CD8-positive, alpha-beta memory T cell (primary cell): Measurements from ENCODE around the gene BEND6. TPM values are rescaled to one million over a fixed set of nuclear protein-coding genes. Genes with fewer than 3 reads are reported as not detected.
"Not testable (repeated sequence)": the region's sequence is repeated elsewhere in the genome, so short reads cannot be mapped to it uniquely, and the experiment has no call there.

Experiments
- CTCF ChIA-PET: fragments of 350-600 bp; sonication (Branson Sonifier 250); formaldehyde crosslinking; loops from one replicate; lab custom pipeline; 2021; ENCODE audit warnings: antibody characterized with exemption; lab: Charles Lee
- POLR2A ChIA-PET: fragments of 350-600 bp; sonication (Branson Sonifier 250); formaldehyde crosslinking; loops from one replicate; lab custom pipeline; 2021; ENCODE audit warnings: antibody characterized with exemption; lab: Charles Lee
- DNase-seq, 5 donors: peaks; one replicate each; pipeline versions ENCODE4 v3.0.0 to v3.0.0-alpha.2; 2020 to 2022; ENCODE audit warnings: mixed read lengths in 1 of 5
- H3K27ac ChIP-seq: one replicate; pipeline ENCODE4 v1.7.0; 2013; ENCODE audit warnings: low read depth, mild to moderate bottlenecking, low read length, moderate library complexity
- H3K27me3 ChIP-seq: 2 replicates; pipeline ENCODE4 v1.7.0; 2013; ENCODE audit warnings: low read length, mild to moderate bottlenecking; ENCODE audit not compliant: insufficient read depth, poor library complexity, severe bottlenecking
- H3K36me3 ChIP-seq: 2 replicates; pipeline ENCODE4 v1.7.0; 2013; ENCODE audit warnings: mild to moderate bottlenecking, low read length, moderate library complexity; ENCODE audit not compliant: insufficient read depth
- H3K4me1 ChIP-seq: 2 replicates; pipeline ENCODE4 v1.7.0; 2013; ENCODE audit warnings: mild to moderate bottlenecking, low read length, moderate library complexity; ENCODE audit not compliant: insufficient read depth
- H3K4me3 ChIP-seq: 2 replicates; pipeline ENCODE4 v1.7.0; 2013; ENCODE audit warnings: mild to moderate bottlenecking, low read length
- H3K9me3 ChIP-seq: 2 replicates; pipeline ENCODE4 v1.7.0; 2013; ENCODE audit warnings: mild to moderate bottlenecking, low read length
- H3K27ac Mint-ChIP-seq, 8 donors: one replicate each; pipeline ENCODE4 v1.8.0; 2020 to 2021; ENCODE audit warnings: mixed read lengths in 8 of 8, mild to moderate bottlenecking in 6 of 8, inconsistent platforms in 3 of 8, moderate library complexity in 3 of 8
- H3K27me3 Mint-ChIP-seq, 2 donors: one replicate each; pipeline ENCODE4 v1.8.0; 2020 to 2021; ENCODE audit warnings: mixed read lengths in 2 of 2, mild to moderate bottlenecking in 1 of 2, moderate library complexity in 1 of 2
- H3K36me3 Mint-ChIP-seq, 3 donors: one replicate each; pipeline ENCODE4 v1.8.0; 2020 to 2021; ENCODE audit warnings: mixed read lengths in 3 of 3, inconsistent platforms in 1 of 3, mild to moderate bottlenecking in 1 of 3
- H3K4me1 Mint-ChIP-seq, 3 donors: one replicate each; pipeline ENCODE4 v1.8.0; 2020 to 2021; ENCODE audit warnings: mixed read lengths in 3 of 3, inconsistent platforms in 1 of 3, mild to moderate bottlenecking in 1 of 3
- H3K4me3 Mint-ChIP-seq, 7 donors: one replicate each; pipeline ENCODE4 v1.8.0; 2020 to 2021; ENCODE audit warnings: mixed read lengths in 7 of 7, mild to moderate bottlenecking in 6 of 7, moderate library complexity in 4 of 7, inconsistent platforms in 2 of 7
- H3K9me3 Mint-ChIP-seq, 5 donors: one replicate each; pipeline ENCODE4 v1.8.0; 2020 to 2022; ENCODE audit warnings: mixed read lengths in 5 of 5, mild to moderate bottlenecking in 3 of 5, moderate library complexity in 2 of 5, inconsistent platforms in 1 of 5
- polyA plus RNA-seq: library from polyadenylated mRNA; unstranded; fragments of 300-500 nt; fragmentation: Illumina TruSeq; gene quantifications from one replicate; pipeline ENCODE4 v1.2.3, GENCODE V29; 2021
- total RNA-seq, 2 experiments: library from RNA; stranded (reverse); gene quantifications; one replicate each; pipeline ENCODE4 v1.2.3, GENCODE V29; 2021

Gene BEND6
- total and polyA plus RNA-seq, 3 experiments from 2014 or later, result 0.60 TPM; not detected in 2

GRCh38 chr6:57046332-57047256 lies 91.7 kb downstream of the BEND6 start, which contains the start of gene KIAA1586:
KIAA1586 (plus strand) TSS chr6:57046693; CDS start chr6:57046756, 63 bp downstream.
- DNase-seq, result peak; percentile 66 to 83 (median 75)
- H3K36me3 ChIP-seq, H3K9me3 Mint-ChIP-seq, H3K27me3 ChIP-seq, H3K27me3 Mint-ChIP-seq, H3K9me3 ChIP-seq: not testable (repeated sequence)
- POLR2A ChIA-PET, result interaction anchor here (0.8 to 1.1 kb wide), 2 partner anchors 125 to 270 kb away, joined by 3 read pairs; partner anchors contain the start of gene BAG2
- CTCF ChIA-PET, result interaction anchor here (1.0 to 1.3 kb wide), 3 partner anchors 25 to 142 kb away, joined by 3 read pairs; no protein-coding TSS in a partner anchor
- Histone ChIP-seq H3K27ac (peak within 1 kb of the TSS; percentile 51), H3K4me3 (peak within 1 kb of the TSS; percentile 66), H3K4me1 (peaks cover 19% of the 10 kb centered on the region)
- Mint-ChIP-seq H3K27ac (peak within 1 kb of the TSS; percentile 71 to 96 (median 89)), H3K4me3 (peak within 1 kb of the TSS; percentile 93 to 97 (median 95)), H3K36me3 (peaks cover 3 to 28% (median 3%) of the 10 kb centered on the region in 3 donors), H3K4me1 (peaks cover 30 to 40% (median 31%) of the 10 kb centered on the region in 3 donors)

DNA sequence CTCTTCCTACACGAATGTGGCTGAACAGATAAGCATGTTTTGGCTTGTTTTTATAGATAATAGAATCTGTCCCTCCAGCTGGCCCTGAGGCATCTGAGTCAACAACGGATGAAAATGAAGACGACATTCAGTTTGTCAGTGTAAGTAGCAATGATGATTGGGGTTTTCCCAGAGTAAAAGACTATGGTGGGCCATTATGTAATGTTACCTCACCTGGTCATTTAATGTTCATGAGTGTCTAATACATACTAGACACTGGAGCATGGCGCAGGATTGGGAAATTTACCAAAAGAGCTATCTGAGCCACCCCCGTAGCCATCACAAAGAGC lies 92.3 kb downstream of the BEND6 start:
- Mint-ChIP-seq H3K36me3 (peaks cover 3 to 33% (median 3%) of the 10 kb centered on the region in 3 donors), H3K4me1 (peaks cover 30 to 40% (median 31%) of the 10 kb centered on the region in 3 donors)
- H3K4me3 Mint-ChIP-seq, H3K27me3 ChIP-seq, H3K9me3 Mint-ChIP-seq, H3K4me3 ChIP-seq, H3K27ac Mint-ChIP-seq, H3K36me3 ChIP-seq, H3K9me3 ChIP-seq, DNase-seq, H3K27ac ChIP-seq, POLR2A ChIA-PET, CTCF ChIA-PET, H3K27me3 Mint-ChIP-seq: not testable (repeated sequence)
- peaks cover 19% of the 10 kb centered on the region for H3K4me1 ChIP-seq

DNA sequence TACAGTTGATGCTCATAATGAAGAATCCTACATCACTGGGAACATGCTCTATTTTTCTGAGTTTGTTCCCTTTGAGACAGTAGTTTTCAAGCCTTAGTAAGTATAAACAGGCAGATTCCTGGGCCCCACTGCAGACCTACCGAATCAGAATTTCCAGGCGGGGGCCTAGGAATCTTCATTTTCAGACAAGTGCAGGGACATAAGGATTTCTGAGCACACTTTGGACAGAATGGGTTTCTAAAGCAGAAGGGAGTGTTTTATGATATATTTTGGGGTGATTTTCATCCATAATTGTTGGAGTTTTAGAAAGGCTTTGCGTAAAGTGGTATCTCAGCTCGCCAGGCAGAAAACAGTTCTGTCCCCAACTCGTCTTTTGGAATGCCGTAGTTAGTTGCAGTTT lies 93.0 kb downstream of the BEND6 start:
- H3K27me3 Mint-ChIP-seq, H3K27me3 ChIP-seq, POLR2A ChIA-PET, H3K36me3 ChIP-seq, H3K9me3 ChIP-seq, H3K9me3 Mint-ChIP-seq, DNase-seq, CTCF ChIA-PET, H3K4me3 ChIP-seq: not testable (repeated sequence)
- peak overlapping the region in 6 of 7 donors; percentile 34 to 72 (median 58) for H3K4me3 Mint-ChIP-seq
- H3K27ac Mint-ChIP-seq, result peak overlapping the region in 6 of 8 donors; percentile 24 to 69 (median 59)
- H3K36me3 Mint-ChIP-seq, result peaks cover 3 to 38% (median 3%) of the 10 kb centered on the region in 3 donors
- peak overlapping the region; percentile 4 for H3K27ac ChIP-seq
- peaks cover 19% of the 10 kb centered on the region for H3K4me1 ChIP-seq
- H3K4me1 Mint-ChIP-seq, result peaks cover 30 to 40% (median 31%) of the 10 kb centered on the region in 3 donors

GRCh38 chr6:57048577-57048976 lies 93.7 kb downstream of the BEND6 start:
- Mint-ChIP-seq H3K27ac (peak overlapping the region in 3 of 8 donors; percentile 24 to 64 (median 36)), H3K36me3 (peaks cover 3 to 45% (median 6%) of the 10 kb centered on the region in 3 donors), H3K4me3 (peak overlapping the region in 6 of 7 donors; percentile 34 to 72 (median 58)), H3K27me3 (no peaks in the 10 kb centered on the region), H3K4me1 (peaks cover 30 to 40% (median 31%) of the 10 kb centered on the region in 3 donors), H3K9me3 (no peaks in the 10 kb centered on the region)
- Histone ChIP-seq H3K9me3 (no peaks in the 10 kb centered on the region), H3K27ac (peak overlapping the region; percentile 4), H3K4me1 (peaks cover 19% of the 10 kb centered on the region), H3K4me3 (no peak overlapping the region), H3K27me3 (no peaks in the 10 kb centered on the region), H3K36me3 (peaks cover 5% of the 10 kb centered on the region)
- no peak for DNase-seq
- POLR2A ChIA-PET, result no interaction called here
- CTCF ChIA-PET, result no interaction called here

DNA sequence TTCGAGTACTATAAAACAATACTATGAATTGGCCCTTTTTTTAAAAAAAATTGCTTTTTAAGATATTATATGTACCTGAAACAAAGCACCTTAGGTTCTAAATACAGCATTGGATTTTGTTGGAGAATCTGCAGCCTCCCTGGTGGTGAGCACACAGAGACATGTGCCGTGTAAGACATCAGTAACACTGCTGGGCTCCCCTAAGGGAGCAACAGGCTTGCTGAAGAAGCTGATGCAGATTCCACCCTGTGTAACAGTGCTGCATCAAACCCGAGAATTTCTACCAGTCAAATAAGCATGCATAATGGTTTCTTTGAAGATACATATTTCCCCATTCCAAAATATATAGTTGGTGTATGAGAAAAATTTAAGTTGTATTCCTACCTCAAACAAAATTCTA lies 108.9 kb downstream of the BEND6 start:
- CTCF ChIA-PET, result no interaction called here
- Mint-ChIP-seq H3K27ac (no peak overlapping the region), H3K4me1 (peaks cover 0 to 2% (median 0%) of the 10 kb centered on the region in 3 donors), H3K4me3 (no peak overlapping the region), H3K36me3 (peaks cover 0 to 48% (median 18%) of the 10 kb centered on the region in 3 donors), H3K27me3 (no peaks in the 10 kb centered on the region), H3K9me3 (no peaks in the 10 kb centered on the region)
- no peaks in the 10 kb centered on the region for H3K27me3 ChIP-seq
- no peaks in the 10 kb centered on the region for H3K9me3 ChIP-seq
- no peak overlapping the region for H3K4me3 ChIP-seq
- no peaks in the 10 kb centered on the region for H3K36me3 ChIP-seq
- H3K27ac ChIP-seq, result no peak overlapping the region
- no peak for DNase-seq
- POLR2A ChIA-PET, result no interaction called here
- no peaks in the 10 kb centered on the region for H3K4me1 ChIP-seq

- CTCF ChIA-PET, result no interaction called here
- no peaks in the 10 kb centered on the region for H3K9me3 Mint-ChIP-seq
- H3K36me3 Mint-ChIP-seq, result peaks cover 0 to 44% (median 16%) of the 10 kb centered on the region in 3 donors
- Histone ChIP-seq H3K4me3 (no peak overlapping the region), H3K27me3 (no peaks in the 10 kb centered on the region), H3K9me3 (no peaks in the 10 kb centered on the region), H3K4me1 (no peaks in the 10 kb centered on the region), H3K36me3 (no peaks in the 10 kb centered on the region), H3K27ac (no peak overlapping the region)
- no peak overlapping the region for H3K4me3 Mint-ChIP-seq
- H3K27me3 Mint-ChIP-seq, result no peaks in the 10 kb centered on the region
- H3K4me1 Mint-ChIP-seq, result peaks cover 0 to 2% (median 0%) of the 10 kb centered on the region in 3 donors
- POLR2A ChIA-PET, result no interaction called here
- peak overlapping the region in 1 of 8 donors; percentile 24 for H3K27ac Mint-ChIP-seq
- DNase-seq, result no peak
Observed at GRCh38 chr6:57064809-57065208, 109.9 kb downstream of the BEND6 start.

DNA sequence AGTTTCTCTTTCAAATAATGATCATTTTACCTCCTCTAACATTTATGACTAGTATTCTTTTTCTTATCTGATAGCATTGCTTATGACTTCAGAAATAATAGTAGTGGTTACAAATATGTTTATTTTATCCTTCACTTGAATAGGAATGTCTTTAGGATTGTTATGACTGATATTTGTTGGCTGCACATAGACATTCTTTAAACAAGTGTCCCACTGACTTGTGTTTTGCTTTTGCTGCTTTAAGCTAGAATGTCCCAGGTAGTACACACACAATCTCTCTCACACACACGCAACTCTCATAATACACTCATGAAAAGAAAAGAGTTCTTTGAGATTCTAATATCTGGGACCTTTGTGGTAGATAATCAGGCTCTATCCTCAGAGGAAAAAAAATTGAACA lies 113.2 kb downstream of the BEND6 start:
- H3K36me3 Mint-ChIP-seq, result peaks cover 0 to 28% (median 8%) of the 10 kb centered on the region in 3 donors
- Histone ChIP-seq H3K27ac (no peak overlapping the region), H3K4me1 (no peaks in the 10 kb centered on the region), H3K9me3 (no peaks in the 10 kb centered on the region), H3K36me3 (no peaks in the 10 kb centered on the region), H3K27me3 (no peaks in the 10 kb centered on the region), H3K4me3 (no peak overlapping the region)
- H3K27me3 Mint-ChIP-seq, result no peaks in the 10 kb centered on the region
- H3K27ac Mint-ChIP-seq, result no peak overlapping the region
- no peak for DNase-seq
- CTCF ChIA-PET, result no interaction called here
- peaks cover 0 to 2% (median 0%) of the 10 kb centered on the region in 3 donors for H3K4me1 Mint-ChIP-seq
- POLR2A ChIA-PET, result no interaction called here
- H3K9me3 Mint-ChIP-seq, result no peaks in the 10 kb centered on the region
- H3K4me3 Mint-ChIP-seq, result no peak overlapping the region

DNA sequence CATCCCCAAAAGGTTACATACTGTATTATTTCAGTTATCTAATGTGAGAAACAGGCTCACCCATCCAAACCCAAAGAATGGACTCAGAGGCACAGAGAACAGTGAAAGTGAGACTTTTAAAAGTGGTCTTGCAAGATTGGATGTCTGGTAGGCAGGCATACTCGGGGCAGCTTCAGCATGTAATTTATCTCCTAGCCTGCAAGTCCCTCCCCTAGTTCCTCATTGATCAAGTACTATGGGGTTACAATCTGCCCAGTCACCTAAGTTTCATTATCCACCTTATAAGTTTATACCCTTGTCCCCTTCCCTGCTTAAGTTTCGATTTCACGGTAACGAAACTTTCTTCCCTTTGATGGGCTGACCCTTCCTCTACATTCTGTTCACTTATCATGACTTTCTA lies 114.3 kb downstream of the BEND6 start:
- H3K9me3 ChIP-seq, result no peaks in the 10 kb centered on the region
- H3K36me3 Mint-ChIP-seq, result peaks cover 0 to 28% (median 10%) of the 10 kb centered on the region in 3 donors
- ChIA-PET POLR2A (no interaction called here), CTCF (no interaction called here)
- H3K27me3 Mint-ChIP-seq, result no peaks in the 10 kb centered on the region
- H3K36me3 ChIP-seq, result no peaks in the 10 kb centered on the region
- DNase-seq, result no peak
- peak overlapping the region; percentile 28 for H3K27ac ChIP-seq
- peaks cover 0 to 2% (median 0%) of the 10 kb centered on the region in 3 donors for H3K4me1 Mint-ChIP-seq
- no peak overlapping the region for H3K4me3 Mint-ChIP-seq
- H3K4me3 ChIP-seq, result no peak overlapping the region
- no peaks in the 10 kb centered on the region for H3K9me3 Mint-ChIP-seq
- H3K27ac Mint-ChIP-seq, result no peak overlapping the region
- no peaks in the 10 kb centered on the region for H3K4me1 ChIP-seq
- no peaks in the 10 kb centered on the region for H3K27me3 ChIP-seq
